NCI-H2029 treated with DMSO at 0.1 percent for 48 hours (cell line): ENCODE data around the gene PRDM15.

ENCODE experiments used
- DNase-seq: peaks from one replicate; lab custom pipeline; 2025; lab: John Stamatoyannopoulos, UW

PRDM15 gene

DNA sequence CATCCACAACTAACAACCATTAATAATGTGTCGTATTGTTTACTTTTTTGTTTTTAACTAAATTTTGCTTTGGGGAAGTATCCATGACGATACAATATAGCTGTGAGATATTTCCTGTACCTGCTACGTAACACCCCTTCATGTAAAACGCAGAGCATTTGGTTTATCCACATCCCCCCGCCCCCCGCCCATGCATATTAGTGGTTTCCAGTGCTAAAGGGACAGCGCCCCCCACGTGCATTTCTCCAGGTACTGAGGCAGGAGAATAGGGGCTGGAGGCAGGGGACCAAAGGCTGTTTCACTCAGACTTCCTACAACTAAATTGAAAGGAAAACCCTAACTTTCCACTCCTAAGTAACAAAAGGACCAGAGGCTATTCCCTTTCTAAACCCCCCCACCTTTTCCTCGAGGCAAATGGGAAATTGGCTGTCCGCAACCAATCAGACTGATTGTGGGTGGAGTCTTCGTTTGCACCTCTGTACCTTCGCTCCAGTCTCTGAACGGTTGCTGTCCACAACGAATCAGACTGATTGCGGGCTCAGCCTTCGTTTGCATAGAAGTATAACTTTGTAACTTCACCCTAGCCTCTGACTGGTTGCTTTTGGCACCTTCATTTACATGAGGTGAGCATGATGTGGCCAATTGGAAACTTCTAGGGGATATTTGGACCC lies 100.1 kb downstream of the PRDM15 start:
- DNase-seq, result peak; percentile 85

DNA sequence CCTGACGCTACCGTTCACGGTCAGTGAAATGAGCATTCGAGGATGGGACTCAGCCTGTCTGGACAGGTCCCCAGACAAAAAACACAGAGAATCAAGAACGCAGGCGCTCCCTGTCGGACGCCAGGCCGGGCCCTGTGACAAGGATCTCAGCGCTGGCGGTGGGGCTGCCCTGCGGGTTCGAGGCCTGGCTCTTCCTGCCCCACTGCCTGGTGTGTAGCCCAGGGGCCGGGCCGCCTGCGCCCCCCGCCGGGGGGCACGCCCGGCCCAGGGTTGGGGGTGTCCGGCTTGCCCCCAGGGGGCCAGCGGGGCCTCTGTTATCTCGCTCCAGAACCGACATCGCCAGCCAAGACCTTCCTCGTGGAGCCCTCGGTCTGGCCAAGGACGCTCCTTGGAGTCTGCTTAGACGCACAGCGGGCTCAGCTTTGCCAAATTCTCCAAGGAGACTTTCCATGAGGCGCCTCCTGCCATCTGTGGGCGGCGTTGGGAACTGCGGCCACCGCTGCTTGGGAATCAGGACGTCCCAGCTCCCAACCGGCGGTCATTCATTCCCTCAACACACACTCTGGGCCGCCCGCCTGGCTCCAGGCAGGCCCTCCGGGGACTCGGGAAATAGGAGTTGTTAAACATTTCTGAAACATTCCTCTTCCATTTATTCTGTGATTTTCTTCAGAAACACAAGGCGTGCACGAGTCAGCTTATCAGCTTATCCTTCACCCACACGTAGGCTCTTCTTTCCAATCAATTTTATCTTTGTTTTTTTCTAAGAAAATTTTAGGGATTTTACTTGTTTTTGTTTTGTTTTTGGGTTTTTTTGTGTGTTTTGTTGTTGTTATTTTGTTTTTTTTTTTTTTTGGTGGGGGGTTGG lies 101.0 kb downstream of the PRDM15 start:
- DNase-seq, result peak; percentile 68

DNA sequence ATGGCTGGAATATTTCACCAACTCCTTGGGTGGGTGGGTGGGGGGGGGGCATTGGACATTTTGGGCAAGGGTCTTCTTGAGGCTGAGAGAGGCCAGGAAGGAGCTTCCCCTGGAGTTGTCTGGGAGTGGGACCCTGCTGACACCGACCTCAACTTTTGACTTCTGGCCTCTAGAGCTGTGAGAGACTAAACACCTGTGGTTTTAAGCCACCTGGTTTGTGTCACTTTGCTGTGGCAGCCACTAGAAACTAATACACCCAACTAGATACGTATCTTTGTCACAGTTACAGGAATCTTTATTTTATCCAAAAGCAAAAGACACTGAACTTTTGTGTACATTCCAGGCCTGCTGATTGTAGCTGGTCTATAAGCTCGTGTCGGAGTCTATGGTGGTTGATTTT lies 102.4 kb downstream of the PRDM15 start:
- no peak for DNase-seq

DNA sequence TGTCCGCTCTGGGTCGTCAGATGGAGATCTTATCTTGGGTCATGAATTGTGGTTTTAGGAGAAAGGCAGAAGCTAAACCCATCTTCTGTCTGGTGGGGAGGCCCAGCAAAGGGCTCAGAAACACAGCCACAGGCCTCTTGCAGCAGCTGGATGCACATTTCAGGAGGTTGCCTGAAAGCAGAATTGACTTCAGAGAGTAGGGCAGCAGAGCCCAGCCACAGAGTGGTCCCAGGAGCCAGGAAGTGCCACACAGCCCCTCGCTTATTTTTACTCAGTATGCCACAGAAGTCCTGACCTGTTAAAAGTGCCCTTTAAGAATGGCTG lies 104.0 kb downstream of the PRDM15 start:
- DNase-seq, result no peak

DNA sequence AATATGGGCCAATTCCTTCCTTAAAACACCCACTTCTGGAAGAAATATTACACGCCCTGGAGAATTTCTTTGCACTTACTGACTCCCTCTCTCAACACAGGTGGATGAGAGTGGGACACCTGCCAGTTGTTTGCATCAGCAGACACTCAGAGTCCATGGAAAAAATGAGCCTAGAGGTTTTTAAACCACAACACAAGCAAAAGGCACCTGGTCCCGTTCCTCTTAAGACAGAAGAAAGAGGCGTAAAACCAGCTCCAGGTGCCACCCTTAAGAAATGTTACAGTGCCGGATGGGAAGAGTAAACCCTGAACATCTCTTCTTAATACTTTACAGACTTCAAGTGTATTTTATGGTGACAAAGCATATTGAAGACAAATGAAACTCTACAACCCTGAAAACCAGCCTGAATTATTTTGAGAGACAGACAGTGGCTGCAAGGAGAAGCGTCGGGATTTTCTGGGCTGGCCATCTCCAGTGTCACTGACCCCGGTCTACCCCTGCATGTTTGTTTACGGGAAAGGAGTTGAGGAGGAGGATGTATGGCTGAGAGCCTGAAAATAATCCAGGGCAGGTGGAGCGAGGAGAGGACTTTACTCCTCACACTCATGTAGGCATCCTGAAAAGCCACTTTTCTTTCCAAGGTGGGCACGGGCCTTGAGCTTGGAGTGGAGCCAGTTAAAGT lies 104.5 kb downstream of the PRDM15 start:
- peak; percentile 83 for DNase-seq

DNA sequence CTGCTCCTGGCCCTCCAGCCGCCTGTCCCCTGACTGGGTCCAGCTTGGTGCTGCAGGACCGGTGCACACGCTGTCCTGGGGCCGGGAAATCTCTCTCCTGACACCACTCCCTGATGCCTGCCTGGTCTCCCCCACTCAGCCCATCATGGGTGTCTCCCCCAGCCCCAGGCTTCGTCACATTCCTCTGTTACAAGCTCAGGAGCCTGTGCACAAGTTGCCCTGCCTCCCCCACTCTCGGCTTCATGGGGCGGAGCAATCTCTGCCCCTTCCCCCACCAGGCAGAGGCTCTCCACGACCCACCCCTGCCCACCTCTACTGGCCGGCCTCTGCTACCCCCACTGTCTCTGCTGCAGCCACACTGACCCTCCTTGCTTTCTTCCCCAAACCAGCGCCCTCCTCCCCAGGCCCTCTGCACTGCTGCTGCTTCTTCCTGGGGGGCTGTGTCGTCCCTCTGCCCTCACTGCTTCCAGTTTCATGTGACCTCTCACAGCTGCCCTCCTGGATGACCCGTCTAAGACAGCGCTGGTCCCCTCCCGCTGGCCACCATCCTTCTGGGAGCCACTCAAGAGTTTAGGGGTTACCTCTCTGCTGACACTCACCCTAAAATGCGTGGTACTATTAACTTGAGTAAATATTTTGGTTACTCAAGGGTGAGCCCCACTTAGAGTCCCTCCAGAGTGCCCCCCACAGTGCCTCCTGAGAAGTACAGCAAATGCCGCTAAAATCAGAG lies 106.6 kb downstream of the PRDM15 start:
- no peak for DNase-seq

DNA sequence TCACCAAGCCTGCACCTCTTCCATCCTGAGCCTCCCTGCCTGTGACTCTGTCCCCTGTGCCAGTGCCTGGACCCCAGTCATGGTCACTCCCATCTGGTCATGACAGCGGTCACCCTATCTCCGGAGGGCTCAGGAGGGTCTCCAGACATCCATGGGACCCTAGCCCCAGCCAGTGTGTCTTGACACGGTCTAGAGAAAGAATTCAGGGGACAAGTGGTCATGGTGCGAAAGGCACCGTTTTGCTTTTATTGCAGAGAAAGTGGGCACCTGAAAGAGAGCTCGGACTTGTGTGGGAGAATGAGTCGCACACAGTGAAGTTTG lies 107.6 kb downstream of the PRDM15 start:
- no peak for DNase-seq

DNA sequence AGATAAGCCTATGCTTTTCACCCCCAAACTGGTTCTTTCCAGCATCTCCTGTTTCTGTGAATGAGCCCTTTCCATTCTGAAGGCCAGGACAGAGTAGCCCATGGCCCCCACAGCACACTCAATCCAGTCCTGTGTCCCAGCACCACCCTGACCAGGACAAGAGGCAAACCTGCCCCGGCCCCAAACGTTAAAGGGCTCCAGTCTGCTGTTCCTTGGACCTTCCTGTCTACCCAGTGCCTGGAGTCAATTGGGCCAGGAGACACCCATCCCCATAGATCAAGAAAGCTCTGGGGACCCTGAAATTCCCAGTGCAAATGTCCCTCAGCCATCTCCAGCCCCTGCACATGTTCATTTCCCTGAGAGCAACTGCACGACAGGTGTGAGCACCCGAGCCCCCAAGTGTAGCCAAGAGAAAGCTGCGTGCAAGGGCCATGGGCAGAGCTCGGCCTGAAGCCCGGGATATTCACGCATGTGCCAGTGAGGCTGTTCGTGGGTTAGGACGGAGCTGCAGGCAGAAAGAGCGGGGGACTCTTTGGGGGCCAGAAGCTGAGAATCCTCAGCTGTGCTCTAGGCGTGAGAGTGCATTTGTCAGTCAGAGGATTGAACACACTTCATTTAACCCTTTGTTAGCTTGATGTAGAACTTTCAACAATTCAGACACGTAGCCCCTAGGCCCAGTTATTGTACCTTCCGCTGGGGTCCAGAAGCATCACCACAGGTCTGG lies 108.1 kb downstream of the PRDM15 start:
- DNase-seq, result no peak

DNA sequence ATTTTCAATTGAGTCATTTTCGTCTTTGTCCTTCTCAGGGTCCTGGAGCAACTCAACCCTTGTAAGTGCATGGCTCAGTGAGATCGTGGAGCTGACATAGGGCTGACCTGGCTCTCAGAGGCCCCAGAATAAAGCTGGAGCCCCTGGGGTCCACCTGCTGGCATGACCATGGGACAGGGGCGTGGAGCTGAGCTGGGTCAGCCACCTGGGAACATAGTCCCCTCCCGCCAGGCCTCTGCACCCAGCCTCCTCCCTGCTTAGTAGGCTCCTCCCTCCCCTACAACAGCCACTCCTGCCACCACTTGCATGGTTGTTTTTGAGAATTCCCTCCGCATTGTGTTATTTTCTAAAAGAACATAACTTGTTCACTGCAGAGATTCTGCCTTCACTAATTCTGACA lies 109.2 kb downstream of the PRDM15 start:
- DNase-seq, result peak; percentile 13

DNA sequence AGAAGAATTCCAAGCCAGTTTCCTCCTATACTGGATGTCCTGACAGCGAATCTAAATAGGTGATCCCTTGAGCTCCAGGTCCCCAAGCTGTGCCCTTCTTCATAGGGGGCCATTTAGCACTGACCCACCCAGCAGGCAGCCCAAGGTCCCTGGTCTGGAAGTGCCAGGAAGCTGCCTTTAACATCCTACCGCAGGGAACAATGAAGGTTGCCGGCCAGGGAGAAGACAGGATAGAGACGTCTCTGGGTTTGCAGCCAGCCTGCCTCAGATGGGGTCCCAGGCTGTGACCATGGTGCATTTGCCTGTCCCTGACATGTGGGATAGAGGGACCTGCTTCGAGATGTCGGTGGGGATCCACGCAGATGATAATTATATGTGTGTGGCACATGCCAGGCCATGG lies 109.6 kb downstream of the PRDM15 start:
- DNase-seq, result no peak

DNA sequence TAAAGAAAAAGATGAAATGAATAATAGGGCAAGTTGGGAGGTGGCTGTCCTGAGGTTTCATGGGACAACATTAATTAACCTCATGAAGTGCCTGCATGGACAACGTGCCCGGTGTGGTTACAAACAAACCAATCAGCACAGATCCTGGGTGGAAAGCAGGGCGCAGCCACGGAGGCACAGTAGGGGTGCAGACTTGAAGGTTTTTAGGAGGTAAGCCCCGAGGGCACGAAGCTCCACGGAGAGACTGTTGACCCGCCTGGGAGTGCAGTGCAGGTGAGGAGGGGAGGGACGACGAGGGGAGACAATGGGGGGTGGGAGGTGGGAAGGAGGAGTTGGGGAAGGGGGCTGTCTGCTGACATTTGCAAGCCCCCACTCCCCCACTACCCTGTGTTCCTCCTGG lies 110.0 kb downstream of the PRDM15 start:
- no peak for DNase-seq

DNA sequence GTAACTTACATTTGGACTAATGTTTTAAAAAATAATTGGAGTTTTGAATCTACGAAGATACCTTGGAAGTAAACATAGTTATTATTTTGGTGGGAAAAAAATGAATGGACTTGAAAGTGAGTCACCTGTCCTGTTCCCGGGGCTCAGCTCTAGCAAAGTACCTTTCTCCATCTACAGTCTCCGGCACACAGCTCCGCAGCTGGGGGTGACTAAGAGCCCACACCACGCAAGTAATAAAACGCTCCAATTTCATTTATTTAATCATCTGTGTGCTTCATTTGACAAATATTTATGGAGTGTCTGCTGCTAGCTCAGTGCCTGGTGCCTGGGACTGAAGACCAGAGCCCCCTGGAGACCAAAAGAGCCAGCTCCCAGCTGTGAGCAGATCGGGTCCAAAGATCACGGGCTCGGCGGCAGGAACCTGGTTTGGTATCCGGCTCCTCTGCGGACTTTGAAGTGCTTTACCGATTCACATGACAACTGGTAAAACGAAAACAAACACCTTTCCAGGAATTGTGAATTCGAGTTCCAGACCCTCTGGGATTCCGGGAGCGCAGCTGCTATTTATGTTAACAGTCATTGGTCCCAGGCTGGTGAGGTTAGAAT lies 110.6 kb downstream of the PRDM15 start:
- DNase-seq, result peak; percentile 58

DNA sequence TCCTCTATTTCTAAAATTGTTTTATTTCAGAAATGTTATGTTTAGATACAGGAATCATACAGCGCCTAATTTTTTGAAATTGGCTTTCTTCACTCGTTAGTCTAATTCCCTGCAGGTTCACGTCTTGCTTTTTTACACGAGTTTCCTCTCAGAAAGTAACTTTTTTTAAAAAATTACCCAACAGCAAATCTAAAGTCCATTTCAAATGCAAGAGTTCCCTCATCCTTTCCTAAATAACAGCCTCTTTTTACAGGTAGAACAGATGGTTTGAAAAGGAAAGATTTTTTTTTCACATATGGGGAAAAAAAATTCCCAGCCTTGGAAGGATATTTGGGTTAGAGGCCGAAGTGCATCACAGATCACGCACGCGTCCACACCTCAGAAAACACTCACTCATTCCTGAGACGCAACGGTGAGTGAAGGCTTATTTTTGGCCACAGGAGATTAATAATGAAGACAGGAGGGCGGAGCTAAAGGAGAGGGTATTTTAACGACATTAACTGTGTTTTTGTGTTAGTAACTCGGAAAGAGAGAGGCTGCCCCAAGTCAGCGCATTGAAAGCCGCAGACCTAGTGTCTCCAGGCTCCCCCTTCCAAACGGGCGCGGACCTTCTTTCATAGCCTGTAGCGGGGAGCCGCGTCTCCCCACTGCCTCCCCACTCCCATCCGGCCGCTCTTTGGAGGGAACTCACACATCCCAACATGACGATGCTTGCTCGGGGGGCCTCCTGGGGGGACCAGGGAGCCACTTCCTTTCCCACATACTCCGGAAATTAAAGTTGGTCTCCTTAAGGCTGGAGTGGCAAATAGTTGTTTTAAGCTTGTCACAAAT lies 111.3 kb downstream of the PRDM15 start:
- DNase-seq, result no peak

DNA sequence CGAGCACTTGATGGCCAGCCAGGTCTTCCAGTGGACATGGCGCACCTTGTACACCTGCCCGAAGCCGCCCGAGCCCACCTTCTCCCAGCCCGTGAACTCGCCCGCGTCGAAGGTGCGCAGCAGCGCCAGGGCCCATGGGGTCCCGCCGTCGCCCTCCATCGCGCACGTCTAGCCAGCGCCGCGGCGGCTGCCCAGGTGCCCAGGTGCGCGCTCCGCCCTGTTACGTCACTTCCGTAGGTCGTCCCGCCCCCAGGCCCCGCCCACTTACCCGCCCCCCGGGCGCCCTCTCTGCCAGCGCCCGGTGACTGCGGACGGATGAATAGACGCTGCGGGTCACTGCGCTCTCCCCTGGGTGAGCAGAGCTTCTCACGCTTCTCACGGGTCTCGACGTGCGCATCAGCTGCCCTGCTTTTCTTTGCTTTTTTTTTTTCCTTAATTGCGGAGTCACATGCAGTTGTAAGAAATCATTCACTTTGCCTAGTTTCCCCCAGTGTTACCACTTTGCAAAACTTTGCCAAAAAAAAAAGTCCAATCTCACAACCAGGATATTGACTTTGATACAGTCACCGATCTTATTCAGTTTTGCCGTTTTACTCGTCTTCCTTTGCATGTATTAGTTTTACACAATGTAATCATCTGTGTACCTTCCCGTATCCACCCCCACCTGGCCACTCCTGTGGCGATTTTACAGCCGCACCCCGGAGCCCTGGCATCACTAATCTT lies 112.1 kb downstream of the PRDM15 start, which contains the start of gene RIPK4:
Gene RIPK4 (minus strand): TSS at position 170 of the 723 bp plus-strand sequence. CDS start 11 bp downstream, at position 159.
- peak; percentile 73 for DNase-seq

DNA sequence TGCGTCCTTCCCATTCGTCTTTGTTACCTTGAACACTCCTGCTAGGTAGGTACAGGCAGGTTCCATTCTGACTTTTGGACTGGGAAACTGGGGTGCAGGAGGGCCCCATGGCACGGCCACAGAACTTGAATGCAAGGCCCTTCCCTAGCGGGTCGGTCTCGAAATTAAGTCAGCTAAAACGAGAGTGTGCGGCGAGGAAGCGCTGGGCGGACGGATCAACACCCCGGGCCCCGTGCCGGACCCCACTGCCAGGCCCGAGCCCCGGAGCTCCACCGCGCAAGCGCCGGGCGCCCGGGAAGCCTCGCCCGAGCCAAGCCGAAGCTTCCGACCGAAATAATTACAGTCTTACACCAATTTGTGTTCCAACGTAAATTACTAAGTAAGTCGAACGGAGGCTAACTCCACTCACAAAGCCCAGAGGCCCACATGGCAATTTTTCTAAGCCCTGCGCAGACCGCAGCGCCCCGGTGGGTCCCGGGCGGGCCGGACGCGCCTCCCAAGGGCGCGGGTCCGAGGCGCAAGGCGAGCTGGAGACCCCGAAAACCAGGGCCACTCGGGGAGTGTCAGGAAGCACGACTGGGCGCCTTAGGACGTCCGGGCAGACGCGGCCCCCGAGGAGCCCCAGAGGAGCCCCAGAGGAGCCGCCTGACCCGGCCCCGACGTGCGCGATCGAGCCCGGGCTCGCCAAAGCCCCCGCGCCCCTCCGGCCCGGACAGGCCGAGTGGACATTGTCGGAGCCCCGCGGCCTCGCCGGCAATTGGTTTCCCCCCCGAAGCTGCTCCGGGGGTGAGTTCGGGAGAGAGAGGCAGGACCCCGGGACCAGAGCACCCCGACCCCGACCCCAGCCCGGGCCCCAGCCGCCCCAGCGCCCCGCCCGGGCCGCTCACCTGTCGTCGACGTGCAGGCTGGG lies 112.9 kb downstream of the PRDM15 start:
- no peak for DNase-seq

DNA sequence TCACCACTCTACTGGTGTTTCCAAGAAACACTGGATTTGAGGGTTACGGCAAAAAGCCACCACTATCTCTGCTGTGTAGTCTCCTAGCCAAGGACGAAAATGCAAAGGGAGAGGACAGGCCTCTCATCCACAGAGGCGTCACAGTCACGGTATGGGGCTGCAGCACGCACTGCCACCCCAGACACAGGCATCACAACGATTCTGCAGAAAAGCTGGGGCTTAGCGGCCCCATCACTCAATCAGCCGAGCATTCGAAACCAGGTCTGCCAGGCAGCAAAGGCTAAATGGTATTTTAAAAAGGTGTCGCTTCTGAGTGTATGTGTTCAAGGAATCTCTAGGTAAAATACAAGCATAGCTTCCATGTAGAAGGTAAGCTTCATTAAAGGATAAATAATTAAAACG lies 113.7 kb downstream of the PRDM15 start:
- DNase-seq, result no peak

DNA sequence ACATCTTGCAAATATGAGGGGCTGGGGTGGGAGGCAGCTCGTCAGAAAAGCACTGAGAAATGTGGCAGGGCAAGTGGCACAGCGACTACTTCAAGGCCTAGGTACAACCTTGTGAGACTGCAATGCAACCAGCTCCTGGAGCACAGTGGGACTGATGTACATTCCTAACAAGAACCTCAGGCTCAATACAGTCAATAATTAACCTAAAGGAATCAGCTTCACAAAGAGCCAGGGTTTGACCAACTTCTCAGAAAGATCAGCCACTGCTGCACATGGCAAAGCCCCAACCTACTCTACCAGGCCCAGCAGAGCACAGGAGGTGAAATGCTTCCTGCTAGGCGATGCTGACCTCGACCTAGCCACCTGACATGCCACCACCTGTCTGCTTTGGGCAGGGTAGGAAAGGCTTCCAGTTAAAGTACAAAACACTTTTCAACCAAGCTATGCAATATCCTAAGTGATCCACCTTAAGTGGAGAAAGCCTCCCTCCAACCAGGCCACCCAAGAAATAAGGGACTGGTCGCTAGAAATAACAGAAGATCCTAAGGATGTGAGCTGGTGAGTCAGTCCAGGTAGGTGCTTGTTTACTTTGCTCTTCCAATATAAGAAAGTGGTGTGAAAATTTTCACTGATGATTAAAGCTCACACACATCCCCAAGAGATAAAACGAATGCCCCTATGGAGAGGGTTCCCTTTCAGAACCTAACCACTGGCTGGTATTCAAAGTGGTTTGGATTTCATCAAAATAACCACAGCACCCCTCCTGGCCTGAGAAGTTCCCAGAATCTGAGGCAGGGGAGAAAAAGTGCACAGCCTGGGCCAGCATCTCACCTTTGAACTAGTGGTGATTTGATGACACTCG lies 114.4 kb downstream of the PRDM15 start:
- DNase-seq, result peak; percentile 15

DNA sequence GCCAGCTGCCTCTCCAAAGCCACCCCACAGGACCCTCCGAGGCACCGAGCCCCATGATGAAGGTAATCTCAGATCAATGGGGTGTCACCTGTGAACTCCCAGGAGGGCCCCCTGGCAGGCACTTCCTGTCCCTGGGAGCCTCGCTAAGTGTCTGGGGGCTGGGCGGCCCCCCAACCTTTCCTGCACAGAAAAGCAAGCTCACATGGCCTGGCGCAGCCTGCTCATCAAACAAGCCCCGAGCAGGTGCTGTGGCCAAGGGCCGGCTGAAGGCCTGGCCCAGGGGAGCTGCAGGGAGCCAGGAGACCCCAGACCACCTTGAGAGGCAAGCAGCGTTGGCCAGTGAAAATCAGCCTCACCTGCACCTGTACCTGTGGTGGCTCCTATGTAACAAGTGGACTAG lies 115.1 kb downstream of the PRDM15 start:
- DNase-seq, result no peak
